ENCODE results near the gene DGKG.

DGKG gene

DNA sequence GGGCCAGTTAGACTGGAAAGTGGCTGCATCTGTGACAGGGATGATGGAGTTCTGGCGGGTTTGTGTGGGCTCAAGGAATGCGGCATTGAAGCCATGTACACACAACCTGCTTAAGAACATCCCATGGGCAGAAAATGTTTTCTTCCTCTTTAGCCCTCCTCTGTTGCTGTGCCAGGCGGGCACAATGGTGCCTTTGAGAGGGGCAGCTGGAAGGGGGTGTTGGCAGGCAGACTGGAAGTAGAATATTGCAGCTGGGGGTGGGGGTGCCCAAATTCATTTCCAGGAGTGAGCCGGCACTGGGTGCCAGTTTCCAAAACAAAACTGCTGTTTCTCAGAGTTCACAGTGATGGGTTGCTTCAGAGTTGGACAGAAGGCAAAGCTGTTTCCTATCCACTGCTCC is 161.3 kb downstream of the DGKG start:
- DNase-seq = no peak

DNA sequence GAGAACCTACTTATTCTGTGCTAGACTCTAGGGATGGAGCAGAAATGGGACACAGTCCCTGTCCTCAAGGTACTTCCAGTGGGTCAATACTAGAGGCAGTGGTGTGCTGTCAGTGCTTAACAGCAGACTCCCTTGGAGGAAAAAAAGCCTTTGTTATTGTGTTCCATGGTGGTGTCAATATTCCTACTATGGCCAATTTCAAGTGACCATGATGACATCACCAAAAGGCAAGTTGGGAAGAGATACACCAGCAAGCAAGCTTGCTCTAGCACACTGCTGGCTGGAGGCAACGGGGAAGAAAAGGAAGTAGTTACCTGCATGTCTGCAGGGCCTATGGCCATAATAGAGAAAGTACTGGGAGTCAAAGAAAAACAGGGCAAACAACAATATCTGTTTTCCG is 163.6 kb downstream of the DGKG start:
- no peak for DNase-seq

DNA sequence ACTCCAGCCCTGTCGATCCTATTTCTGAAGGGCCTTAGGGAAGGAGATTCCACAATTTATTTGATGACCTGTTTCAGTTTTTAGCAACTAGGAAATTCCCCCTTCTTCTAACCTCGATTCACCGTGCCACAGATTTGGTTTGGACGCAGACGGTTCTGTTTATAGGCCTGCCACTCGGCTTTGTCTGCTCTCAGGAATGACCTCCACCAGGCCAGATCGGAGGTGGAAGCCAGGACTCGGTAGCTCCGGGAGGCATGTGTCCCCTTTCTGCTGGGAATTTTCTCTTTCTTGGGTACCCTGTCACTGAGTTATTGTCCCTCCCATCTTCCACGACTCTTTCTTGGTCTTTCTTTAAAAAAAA is 167.6 kb downstream of the DGKG start:
- no peak for DNase-seq

DNA sequence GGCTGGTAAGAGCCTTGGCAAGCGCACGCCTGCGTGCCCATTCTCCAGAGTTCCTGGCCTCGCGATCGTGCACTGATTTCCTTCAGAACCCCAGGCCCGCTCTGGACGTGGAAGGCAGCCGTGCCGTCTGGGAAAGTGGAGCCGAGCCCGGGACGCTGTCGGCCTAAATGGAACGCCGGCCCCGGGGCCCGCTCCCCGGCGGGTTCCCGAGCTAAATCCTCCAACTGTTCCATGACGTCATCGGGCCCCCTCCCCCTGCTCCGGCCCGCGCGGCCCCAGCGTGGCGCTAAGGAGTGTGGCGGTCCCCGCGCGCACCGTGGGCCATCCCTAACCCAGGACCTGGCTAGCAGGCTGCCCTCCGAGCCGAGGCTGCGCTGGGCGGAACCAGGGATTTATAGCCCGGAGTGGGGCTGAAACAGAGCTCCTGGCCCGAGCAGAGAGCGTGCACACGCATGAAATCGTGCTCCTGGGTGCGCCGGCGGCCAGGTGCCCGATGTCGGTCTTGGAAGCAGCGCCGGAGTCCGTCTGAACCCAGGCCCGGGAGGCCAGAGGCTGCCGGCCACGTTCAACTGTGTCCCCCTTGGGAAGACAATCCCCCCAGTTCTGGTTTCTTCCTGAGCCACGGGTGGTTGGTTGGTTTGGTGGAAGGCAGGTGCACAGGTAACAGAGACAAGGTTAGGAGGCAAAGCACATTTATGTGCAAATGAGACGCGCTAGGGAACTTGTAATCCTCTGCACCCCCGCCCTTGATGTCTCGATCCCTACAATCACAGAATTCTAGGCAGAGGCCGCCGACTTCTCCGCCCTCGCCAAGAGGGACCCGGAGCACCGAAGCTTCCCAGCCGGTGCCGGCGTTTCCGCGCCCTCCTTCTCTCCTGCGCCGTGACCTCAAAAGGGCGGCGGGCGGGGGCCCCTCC is 168.2 kb downstream of the DGKG start:
- no peak for DNase-seq

DNA sequence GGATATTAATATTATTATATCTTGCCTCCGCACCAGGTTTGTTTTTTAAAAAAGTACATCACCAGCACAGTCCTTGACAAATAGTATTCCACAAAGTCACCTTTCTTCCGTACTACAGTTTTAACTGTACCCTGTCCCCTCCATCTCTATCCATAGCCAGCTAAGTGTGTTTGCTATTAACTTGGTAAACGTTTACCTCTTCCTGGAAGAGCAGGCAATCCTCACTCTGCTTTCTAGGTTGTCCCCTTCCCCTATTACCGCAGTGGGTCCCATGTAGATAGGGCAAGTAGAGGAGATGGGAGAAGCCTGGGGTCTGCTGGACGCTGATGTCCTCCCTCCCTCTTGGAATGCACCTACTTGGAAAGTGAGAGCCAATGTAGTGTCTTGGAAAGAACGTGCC is 169.2 kb downstream of the DGKG start:
- DNase-seq = no peak

DNA sequence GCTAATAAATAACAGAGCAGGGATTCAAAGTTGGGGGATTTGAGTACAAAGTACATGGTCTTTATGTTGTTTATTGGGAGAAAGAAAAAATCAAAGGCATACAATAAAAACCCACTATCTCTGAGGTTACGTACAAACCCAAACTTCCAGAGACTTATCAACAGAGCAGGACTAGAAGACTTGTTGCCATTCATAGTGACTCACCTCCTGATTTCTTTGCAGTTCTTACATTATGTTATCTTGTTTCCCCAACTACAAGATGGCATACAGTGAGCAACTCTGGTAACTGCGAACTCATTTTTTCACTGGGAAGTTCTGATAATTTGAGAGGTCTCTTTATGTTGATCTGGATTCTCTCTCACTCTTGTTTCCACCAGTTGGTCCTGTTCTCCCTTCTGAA is 172.5 kb downstream of the DGKG start:
- no peak for DNase-seq

DNA sequence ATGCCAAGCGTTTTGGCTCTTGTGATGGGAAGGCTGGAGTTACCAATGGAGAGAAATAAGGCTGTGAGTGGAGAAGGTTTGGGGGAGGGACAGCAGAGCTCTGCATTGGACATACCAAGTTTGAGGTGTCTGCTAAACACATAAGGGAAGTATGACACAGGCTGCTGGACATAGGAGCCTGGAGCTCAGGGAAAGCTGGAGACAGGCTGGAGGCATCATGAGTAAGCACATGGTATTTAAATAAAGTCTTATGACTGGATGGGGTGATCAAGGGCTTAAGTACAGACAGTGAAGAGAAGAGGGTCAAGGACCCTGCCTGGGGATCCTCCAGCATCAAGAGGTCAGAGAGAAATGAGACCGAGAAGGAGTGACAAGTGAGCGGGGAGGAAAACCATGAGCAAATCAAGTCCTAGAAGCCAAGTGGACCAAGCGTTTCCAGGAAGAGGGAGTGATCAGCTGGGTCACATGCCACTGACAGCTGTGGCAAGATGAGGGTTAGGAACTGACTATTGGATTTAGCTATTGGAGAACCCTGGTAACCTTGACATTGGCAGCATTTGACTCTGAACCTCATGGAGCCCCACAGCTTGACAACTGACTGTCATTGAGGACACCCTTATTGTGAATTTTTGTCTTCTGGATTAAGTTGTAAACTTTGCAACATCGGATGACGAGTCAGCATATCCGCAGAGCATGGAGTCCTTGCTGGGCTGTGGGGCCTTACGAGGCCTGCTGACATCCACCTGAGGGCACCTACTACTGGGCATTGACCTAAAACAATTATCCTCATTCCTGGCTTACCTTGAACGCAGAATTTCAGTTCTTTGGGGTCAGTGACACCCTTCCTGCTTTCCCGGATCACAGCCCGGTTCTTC is 174.4 kb downstream of the DGKG start:
- DNase-seq = no peak

DNA sequence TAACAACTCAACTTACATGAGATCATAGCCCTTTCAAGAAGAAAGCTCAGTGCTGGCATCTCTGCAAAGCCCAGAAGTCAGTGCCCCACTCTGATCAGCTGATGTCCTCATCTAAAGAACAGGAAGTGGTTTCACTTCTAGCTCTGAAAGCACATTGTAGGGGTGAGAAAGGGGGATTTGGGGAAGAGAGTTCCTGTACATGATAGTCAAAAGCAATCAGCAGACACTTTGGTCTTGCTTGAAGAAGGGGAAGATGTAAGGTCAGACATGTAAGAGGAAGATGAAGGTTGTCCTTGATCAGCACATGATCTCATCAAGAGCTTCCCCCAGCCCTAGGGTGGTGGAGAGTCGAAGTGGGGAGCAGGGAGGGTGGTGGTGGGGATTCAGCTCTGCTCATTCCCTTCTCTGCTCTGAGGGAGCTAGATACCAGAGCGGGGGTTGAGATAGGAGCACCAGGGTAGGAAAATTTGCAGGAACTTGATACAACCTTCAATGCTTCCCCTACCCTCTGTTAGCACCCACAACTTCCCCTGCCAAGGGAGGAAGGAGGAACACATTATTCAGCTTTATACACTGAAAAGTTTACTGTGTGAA is 176.7 kb downstream of the DGKG start:
- DNase-seq = no peak

DNA sequence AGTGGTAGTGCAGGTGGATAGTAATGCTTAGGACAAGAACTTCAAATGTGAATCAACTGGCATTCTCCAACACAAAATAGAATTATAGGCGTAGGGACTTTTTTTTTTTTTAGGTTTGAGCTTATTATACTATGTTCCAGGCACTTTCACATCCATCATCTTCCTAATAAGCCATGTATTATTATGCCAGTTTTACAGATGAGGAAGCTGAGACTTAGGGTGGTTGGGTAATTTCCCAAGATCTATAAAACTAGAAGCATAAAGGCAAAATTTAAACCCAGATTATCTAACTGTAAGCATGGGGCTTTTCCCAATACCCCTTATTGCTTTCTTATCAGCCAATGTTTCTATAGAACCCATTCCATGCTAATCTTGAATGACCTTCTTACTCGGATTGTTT is 178.0 kb downstream of the DGKG start:
- DNase-seq = no peak

DNA sequence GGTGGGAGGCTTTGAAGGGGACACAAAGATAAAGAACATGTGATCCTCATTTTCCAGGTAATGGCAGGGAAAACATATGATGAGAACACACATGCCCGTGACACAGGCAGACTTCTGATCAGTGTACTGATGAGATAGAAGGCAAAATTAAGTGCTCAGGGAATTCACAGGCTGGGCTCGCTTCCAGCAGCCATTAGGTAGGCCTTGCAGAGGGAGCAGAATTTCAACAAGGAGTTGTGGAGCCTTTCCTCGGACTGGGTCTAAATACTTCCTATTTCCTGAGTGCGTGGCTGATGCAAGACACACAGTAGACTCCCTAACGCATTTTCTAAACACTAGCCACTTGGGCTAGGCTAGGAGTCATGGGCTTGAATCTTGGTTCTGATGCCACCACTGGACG is 179.2 kb downstream of the DGKG start:
- DNase-seq = no peak

DNA sequence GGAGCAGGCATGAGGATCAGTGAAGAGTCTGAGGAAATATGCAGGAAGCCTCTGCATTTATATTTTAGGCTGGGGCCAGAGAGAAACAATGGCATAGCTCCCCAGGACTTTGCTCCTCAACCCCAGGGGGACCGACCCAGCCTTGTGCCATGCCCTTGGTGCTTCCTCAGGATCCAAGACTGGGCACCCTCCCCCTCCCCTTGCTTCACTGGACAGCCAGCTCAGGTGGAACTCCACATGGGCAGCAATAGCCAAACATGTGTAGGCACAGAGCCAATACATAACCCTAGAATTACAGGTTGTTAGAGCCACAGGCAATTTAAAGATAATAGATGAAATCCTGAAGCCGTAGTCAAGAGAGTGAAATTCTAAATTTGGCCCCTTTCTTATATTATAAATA is 180.1 kb downstream of the DGKG start:
- no peak for DNase-seq

DNA sequence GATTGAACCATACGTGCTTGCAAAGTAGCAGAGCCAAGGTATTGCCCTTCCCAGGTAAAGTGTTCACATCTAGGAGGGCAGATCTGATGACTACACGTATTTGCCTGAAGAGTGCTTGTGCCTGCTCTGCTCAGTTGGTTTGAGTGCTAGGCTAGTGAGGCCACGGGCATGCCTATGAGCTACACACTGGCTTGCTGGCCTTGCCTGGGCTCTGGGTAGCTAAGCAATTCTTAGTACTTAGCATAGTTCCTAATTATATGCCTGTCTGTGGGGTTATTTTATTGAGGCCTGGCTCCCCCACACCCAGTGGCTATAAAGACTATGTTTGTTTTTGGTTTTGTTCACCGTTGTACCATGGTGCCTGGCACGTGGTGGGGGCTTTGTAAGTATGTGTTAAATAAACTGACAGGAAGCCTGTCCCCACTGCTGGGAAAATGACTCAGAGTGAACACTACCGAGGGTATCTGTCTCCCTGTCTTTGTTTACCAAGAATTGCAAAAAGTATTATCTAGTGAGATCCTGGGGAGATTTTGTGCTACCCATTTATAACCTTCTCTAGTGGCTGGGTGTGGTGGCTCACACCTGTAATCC is 181.0 kb downstream of the DGKG start:
- DNase-seq = no peak

DNA sequence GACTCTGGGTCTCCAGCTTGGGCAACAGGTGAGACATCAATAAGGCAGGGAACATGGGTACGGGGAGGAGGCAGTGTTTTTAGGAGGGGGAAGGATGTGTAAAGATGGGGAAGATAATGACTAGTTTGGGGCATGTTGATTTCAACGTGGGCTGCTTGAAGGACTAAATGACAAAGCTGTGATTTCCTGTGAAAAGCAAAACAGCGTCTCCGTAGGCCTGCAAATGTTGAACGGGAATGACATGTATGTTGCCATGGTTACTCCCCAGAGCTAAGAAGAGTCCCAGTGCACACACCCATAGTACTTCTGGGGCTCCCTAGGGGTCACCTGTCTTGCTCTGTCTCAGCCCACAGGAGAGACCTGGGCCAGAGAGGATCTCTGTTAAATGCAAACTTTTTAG is 181.9 kb downstream of the DGKG start:
- no peak for DNase-seq

DNA sequence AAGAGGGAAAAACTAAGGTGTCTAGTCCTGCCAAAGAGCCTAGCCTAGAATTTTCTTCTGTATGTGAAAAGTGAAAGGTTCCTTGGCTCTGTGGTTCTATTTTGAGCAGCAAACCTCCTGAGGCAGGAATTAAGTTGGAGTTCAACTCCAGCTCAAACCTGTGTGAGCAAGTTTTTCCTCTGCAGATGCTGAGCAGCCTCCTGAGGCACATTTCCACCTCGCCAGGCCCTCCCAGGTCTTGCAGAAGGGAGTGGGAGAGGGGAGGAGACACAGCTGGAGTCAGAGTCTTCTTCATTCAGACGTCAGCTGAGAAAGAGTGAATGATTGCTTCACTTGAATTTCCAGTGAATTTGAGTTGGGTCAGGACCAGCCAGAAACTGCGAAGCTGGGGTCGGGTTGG is 183.6 kb downstream of the DGKG start:
- DNase-seq = no peak

DNA sequence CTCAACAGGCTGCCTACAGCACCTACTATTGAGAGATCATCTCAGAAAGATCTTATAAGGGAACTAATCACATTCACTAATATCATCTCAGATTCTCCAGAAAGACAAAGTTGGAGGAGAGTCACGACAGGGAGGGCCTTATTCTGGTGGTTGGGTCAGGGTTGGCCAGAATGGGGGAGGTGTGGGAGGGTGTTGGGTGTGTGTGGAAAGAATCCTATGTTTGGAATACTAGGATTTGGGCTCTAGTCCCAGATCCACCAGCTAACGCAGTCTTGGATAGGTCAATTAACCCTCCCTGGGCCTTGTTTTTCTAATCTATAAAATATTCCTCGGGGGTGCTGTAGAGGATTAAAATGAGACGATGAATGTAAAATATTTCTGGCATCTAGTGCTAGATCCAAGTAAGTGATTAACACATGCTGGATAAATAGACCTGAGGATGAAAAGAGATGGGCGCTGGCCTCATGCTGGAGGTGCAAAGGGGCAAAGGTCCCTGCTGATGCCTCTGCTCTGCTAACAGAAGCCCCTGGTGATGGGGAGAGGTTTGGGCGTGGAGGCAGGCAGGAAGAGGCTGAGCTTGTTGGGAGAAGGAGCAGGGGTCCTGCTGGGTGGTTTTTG is 185.6 kb downstream of the DGKG start:
- DNase-seq = no peak

DNA sequence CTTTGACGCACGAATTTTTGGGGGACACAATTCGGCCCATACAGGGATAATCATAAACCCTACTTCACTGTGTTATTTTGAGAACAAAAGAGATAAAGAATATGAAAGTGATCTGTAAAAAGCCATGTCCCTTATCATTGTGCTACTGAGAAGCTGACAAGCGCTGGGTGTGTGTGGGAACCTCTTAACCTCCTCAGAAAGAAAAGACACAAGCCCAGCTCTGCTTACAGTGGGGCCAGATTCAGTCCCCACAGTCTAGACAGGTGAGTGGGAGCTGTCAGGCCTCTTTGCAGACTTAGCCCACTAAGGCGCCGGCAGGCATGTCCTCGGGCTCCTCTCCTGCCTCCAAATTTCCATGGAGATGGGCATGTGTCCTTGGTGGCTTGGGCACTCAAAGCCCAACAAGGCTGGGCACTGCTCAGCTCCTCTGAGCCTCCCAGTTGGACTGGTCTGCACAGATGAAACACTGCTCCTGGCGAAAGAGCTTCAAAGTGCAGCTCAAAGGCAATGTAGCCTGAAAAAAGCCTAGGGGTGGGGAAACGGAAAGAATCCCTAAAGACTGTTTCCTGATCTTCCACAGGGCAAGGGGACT is 188.7 kb downstream of the DGKG start:
- DNase-seq = no peak

DNA sequence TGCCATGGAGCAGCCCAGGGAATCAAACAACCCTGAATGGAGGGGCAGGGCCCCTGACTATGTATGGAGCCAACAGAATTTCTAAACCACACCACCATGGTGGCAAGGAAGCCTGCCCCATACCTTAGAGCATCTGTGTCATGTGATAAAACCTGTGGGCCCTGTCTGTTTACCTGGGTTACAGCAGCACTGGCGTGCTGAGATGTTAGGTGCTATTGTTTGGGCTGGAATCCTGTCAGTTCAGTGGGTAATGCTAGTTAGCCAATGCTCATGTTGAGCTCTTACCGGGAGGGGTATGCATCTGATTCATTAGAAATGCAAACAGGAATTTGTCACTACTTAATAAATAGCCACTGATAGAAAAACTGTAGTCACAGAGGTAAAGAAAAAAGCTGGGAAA is 189.7 kb downstream of the DGKG start:
- no peak for DNase-seq

DNA sequence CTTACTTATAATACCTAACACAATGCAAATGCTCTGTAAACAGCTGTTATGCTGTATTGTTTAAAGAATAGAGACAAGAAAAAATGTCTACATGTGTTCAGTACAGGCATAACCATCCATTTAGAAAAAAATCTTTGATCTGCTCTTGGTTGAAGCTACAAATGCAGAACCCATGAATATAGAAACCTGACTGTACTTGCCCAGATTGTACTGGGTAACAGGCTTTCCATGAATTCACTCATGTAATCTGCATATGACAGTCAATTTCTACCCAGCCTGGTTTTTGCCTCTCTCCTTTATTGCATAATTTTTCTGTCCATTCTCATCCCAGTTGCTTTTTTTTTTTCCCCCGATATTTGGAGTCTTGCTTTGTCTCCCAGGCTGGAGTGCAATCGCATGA is 190.5 kb downstream of the DGKG start:
- no peak for DNase-seq

DNA sequence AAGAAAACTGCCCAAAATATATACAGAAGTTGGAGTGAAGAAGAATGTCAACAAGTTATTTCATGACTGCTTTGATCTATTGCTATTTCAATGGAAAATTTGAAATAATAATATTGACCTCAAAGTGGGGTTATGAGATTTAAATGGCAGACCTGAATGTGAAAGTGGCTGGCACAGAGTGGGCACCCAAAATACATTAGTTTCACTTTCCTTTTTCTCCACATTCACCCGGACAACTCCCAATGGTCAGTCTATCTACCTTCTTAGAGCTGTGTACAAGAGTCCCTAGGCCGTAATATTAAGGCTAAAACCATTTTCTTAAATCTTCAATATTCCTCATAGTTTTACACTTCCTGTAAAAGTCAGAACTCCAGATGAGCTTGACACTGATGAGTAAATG is 191.5 kb downstream of the DGKG start:
- no peak for DNase-seq

DNA sequence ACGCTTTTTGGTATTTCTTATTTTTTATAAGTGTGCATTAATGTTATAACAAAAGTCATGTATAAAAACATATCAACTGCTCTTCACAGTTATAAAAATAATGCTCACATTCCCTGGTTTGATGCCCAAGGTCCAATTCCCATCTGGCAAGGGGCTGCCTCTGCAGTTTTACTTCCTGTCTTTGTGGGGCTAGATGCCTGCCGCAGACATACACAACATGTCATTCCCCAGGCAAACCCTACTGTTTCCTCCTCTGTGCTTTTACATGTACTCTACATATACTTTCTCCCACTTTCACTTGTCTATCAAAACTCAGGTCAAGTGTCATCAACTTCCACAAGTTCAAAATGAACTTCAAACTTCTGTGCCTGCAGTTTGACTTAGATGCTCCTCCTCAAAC is 192.7 kb downstream of the DGKG start:
- DNase-seq = no peak

DNA sequence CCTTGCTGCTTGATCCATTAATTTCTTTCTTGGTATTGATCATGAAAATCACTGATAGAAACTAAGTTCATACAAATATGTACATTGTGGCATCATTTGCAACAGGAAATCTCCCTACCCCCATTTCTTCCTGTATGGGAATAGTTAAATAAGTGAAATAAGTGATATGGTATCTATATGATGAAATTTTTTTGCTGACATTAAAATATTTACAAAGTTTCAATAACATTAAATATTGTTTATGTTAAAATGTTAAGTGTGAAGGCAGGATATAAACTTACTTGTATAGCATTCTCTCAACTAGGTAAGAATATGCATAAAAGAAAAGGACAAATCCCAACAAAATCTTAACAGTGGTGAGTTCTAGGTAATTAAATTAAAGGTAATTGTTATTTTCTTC is 193.1 kb downstream of the DGKG start:
- DNase-seq = no peak

DNA sequence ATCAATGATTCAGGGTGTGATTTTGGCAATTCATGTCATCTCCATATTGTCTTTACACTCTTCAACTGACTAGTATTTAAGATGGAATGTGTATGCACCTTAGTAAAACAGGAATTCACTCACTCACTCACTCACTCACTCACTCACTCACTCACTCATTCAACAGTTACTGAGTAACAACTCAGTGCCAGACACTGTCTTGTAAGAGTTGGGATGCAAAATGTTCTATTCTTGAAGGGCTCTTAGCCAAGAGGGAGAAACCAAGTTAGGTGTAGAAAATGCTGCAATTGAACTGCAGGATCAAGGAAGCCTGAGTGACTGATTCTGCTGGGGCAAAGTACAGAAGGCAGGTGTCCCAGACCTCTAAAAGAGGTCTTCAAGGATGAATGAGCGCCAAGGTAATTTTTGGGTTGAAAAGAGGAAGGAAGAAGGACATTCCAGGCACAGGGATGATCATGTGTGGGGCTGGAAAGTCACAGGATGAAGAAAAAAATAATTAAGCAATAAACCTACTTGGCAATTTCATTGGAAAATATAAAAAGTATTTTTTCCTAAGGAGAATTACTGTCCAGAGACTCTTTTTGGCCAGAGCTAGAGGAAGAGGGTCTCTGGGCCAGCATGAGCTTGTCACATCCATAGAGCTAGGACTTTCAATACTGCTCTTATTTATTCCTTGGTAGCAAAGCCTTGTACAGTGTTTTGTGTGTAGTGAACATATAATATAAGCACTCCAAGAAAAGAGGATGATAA is 194.2 kb downstream of the DGKG start:
- DNase-seq = no peak
